HepG2 (cell line): ENCODE results near the gene TCAP. TPM values are rescaled to one million over a fixed set of nuclear protein-coding genes. Genes with fewer than 3 reads are reported as not detected.

Experiments
- CCAR2 ChIP-seq: fragments of 200-400 bp; formaldehyde crosslinking; optimal IDR thresholded peaks from 2 replicates; pipeline ENCODE3; 2018; ENCODE audit warnings: low read depth, mild to moderate bottlenecking, low read length, moderate library complexity
- DMAP1 ChIP-seq: IDR thresholded peaks from 2 replicates; pipeline ENCODE4 v1.6.1; 2016
- GPN1 ChIP-seq: sonication (generic); formaldehyde crosslinking; IDR thresholded peaks from 2 replicates; pipeline ENCODE4 v1.5.1; 2020; ENCODE audit warnings: missing genetic modification reagents, borderline replicate concordance
- MTF1 ChIP-seq: sonication (generic); formaldehyde crosslinking; IDR thresholded peaks from 2 replicates; pipeline ENCODE4 v1.5.0; 2020; ENCODE audit warnings: missing genetic modification reagents
- NFE2L2 ChIP-seq: fragments of 150-350 bp; IDR thresholded peaks from 2 replicates; pipeline ENCODE4 v1.6.1; 2014; ENCODE audit warnings: low read length
- NRL ChIP-seq: sonication (generic); formaldehyde crosslinking; IDR thresholded peaks from 2 replicates; pipeline ENCODE4 v1.5.0; 2020; ENCODE audit warnings: missing genetic modification reagents, mild to moderate bottlenecking, moderate library complexity, borderline replicate concordance
- PHF8 ChIP-seq: sonication (generic); formaldehyde crosslinking; IDR thresholded peaks from 2 replicates; pipeline ENCODE4 v1.5.0; 2020; ENCODE audit warnings: missing genetic modification reagents
- PITX1 ChIP-seq: sonication (generic); formaldehyde crosslinking; IDR thresholded peaks from 2 replicates; pipeline ENCODE4 v1.5.1; 2020; ENCODE audit warnings: mild to moderate bottlenecking, missing genetic modification reagents
- SSRP1 ChIP-seq: IDR thresholded peaks from 2 replicates; pipeline ENCODE4 v1.6.1; 2016; ENCODE audit warnings: control low read depth
- TARDBP ChIP-seq: sonication (generic); formaldehyde crosslinking; IDR thresholded peaks from 2 replicates; pipeline ENCODE4 v1.8.0; 2022; ENCODE audit warnings: mild to moderate bottlenecking, missing genetic modification reagents
- ZNF121 ChIP-seq: sonication (generic); formaldehyde crosslinking; IDR thresholded peaks from 2 replicates; pipeline ENCODE4 v1.5.0; 2020; ENCODE audit warnings: mild to moderate bottlenecking, missing genetic modification reagents
- polyA plus RNA-seq, 8 experiments: library from polyadenylated mRNA; depleted of rRNA in 3 of 8; stranded (reverse) in 7 of 8; unstranded in 1 of 8; fragments of >200 nt; fragmentation: Illumina TruSeq in 4 of 8; extraction: Trizol in 4 of 8; gene quantifications; 2 replicates each; pipeline versions ENCODE4 v1.2.1 to v1.2.3, GENCODE V29; 2011 to 2016; ENCODE audit warnings: low read depth in 4 of 8, missing spikeins in 1 of 8, mixed read lengths in 1 of 8; ENCODE audit not compliant: insufficient read depth in 1 of 8
- total RNA-seq, 5 experiments: library from RNA; depleted of rRNA; stranded (reverse); fragments of >200 nt; fragmentation: Illumina TruSeq; extraction: Trizol; gene quantifications; 2 replicates each; pipeline ENCODE4 v1.2.3, GENCODE V29; 2016; ENCODE audit warnings: low read depth in 1 of 5
- TF ChIP-seq, protein P1 (sequence below): sonication (generic); formaldehyde crosslinking; IDR thresholded peaks from 2 replicates; pipeline ENCODE4 v1.5.0; 2020; ENCODE audit warnings: missing genetic modification reagents
- TF ChIP-seq, protein P2 (sequence below), 2 experiments: fragments of 450-650 bp in 1 of 2; sonication (generic) in 1 of 2; formaldehyde crosslinking in 1 of 2; IDR thresholded peaks; 2 replicates each; pipeline versions ENCODE4 v1.6.1 to v1.8.0; 2016 to 2022; ENCODE audit warnings: antibody characterized with exemption in 1 of 2, mild to moderate bottlenecking in 1 of 2, missing genetic modification reagents in 1 of 2
- TF ChIP-seq, protein P3 (sequence below), 2 experiments: sonication (generic) in 1 of 2; formaldehyde crosslinking in 1 of 2; IDR thresholded peaks; 2 replicates each; pipeline versions ENCODE4 v1.4.0 to v1.6.1; 2018 to 2020; ENCODE audit warnings: missing genetic modification reagents in 2 of 2, borderline replicate concordance in 1 of 2, low read depth in 1 of 2, mild to moderate bottlenecking in 1 of 2, missing biosample characterization in 1 of 2

TCAP gene
- total and polyA plus RNA-seq, 2 of the 13 experiments (the other 11 are each of a cell fraction or from before 2014, with no cell fraction given): 0.24 to 0.65 TPM

DNA sequence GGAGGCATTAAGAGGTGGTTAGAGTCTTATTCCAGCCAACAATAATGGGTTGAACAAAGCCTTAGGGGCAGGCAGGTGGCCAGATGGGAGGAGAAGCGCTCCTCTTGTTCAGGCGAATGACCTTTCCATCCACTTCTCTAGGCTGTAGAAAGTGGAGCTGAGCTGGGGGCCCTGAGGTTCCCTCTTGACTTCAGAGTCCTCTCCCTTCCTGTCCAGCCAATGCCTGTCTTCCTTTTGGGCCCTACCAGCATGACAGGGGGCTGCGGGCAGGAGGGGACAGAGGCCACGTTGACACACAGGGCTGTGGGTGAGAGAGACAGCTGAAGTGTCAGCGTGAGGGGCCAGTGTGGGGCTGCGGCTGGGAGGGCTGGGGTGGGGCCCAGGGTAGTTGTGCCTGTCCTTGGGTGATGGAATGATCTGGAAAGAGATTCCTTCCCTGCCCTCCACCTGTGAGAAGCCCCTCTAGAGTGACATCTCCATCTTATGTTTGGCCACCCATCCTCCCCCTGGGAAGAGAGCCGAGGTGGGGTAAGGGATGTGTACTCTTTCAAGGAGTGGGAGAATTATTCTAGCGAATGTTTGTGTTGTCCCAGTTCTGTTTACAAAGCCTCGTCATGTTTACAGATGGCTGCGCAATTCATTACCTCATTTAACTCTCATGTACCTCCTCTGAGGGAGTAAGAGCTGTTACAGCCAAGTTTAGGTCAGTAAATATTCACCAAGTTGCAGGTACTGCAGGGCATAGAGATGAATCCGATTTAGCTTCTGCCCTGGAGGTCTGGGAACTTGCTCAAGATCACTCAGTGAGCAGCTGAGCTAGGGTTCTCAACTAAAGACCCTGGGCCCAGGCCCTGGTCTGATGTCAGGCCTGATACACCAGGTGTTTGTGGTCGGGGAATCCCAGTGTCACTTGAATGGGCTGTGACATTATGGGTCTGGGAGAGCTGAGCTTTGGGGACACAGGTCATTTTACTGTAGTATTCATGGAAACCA is 38.0 kb downstream of the TCAP start (continued):
- TF ChIP-seq, protein P1, sequence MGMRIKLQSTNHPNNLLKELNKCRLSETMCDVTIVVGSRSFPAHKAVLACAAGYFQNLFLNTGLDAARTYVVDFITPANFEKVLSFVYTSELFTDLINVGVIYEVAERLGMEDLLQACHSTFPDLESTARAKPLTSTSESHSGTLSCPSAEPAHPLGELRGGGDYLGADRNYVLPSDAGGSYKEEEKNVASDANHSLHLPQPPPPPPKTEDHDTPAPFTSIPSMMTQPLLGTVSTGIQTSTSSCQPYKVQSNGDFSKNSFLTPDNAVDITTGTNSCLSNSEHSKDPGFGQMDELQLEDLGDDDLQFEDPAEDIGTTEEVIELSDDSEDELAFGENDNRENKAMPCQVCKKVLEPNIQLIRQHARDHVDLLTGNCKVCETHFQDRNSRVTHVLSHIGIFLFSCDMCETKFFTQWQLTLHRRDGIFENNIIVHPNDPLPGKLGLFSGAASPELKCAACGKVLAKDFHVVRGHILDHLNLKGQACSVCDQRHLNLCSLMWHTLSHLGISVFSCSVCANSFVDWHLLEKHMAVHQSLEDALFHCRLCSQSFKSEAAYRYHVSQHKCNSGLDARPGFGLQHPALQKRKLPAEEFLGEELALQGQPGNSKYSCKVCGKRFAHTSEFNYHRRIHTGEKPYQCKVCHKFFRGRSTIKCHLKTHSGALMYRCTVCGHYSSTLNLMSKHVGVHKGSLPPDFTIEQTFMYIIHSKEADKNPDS: no peak
- TF ChIP-seq PITX1 (CRISPR knock-in tag) (peak; percentile 82), NFE2L2 (no peak), MTF1 (CRISPR knock-in tag) (no peak), GPN1 (CRISPR knock-in tag) (no peak), NRL (CRISPR knock-in tag) (peak; percentile 54; the same call in 1 of the 2 replicates), PHF8 (0 out of 2 replicates have a peak, but pooled peaks have one; percentile 13), TARDBP (CRISPR knock-in tag) (peak; percentile 82), DMAP1 (CRISPR knock-in tag) (0 out of 2 replicates have a peak, but pooled peaks have one; percentile 9), CCAR2 (no peak), ZNF121 (CRISPR knock-in tag) (no peak), SSRP1 (CRISPR knock-in tag) (no peak; the same call in none of the 2 replicates)
- TF ChIP-seq, protein P2, sequence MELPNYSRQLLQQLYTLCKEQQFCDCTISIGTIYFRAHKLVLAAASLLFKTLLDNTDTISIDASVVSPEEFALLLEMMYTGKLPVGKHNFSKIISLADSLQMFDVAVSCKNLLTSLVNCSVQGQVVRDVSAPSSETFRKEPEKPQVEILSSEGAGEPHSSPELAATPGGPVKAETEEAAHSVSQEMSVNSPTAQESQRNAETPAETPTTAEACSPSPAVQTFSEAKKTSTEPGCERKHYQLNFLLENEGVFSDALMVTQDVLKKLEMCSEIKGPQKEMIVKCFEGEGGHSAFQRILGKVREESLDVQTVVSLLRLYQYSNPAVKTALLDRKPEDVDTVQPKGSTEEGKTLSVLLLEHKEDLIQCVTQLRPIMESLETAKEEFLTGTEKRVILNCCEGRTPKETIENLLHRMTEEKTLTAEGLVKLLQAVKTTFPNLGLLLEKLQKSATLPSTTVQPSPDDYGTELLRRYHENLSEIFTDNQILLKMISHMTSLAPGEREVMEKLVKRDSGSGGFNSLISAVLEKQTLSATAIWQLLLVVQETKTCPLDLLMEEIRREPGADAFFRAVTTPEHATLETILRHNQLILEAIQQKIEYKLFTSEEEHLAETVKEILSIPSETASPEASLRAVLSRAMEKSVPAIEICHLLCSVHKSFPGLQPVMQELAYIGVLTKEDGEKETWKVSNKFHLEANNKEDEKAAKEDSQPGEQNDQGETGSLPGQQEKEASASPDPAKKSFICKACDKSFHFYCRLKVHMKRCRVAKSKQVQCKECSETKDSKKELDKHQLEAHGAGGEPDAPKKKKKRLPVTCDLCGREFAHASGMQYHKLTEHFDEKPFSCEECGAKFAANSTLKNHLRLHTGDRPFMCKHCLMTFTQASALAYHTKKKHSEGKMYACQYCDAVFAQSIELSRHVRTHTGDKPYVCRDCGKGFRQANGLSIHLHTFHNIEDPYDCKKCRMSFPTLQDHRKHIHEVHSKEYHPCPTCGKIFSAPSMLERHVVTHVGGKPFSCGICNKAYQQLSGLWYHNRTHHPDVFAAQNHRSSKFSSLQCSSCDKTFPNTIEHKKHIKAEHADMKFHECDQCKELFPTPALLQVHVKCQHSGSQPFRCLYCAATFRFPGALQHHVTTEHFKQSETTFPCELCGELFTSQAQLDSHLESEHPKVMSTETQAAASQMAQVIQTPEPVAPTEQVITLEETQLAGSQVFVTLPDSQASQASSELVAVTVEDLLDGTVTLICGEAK (IDR thresholded peaks at IDR 0.05): no peak
- TF ChIP-seq, protein P2 (CRISPR knock-in tag; IDR thresholded peaks at IDR 0.05): peak; percentile 66; the same call in 1 of the 2 replicates
- TF ChIP-seq, protein P3, sequence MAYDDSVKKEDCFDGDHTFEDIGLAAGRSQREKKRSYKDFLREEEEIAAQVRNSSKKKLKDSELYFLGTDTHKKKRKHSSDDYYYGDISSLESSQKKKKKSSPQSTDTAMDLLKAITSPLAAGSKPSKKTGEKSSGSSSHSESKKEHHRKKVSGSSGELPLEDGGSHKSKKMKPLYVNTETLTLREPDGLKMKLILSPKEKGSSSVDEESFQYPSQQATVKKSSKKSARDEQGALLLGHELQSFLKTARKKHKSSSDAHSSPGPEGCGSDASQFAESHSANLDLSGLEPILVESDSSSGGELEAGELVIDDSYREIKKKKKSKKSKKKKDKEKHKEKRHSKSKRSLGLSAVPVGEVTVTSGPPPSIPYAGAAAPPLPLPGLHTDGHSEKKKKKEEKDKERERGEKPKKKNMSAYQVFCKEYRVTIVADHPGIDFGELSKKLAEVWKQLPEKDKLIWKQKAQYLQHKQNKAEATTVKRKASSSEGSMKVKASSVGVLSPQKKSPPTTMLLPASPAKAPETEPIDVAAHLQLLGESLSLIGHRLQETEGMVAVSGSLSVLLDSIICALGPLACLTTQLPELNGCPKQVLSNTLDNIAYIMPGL (CRISPR knock-in tag; IDR thresholded peaks at IDR 0.05; ENCODE audit: borderline replicate concordance in 1 of 2, low read depth in 1 of 2): peak in 1 of 2 experiments; percentile 78; a peak in 2 of 4 replicates
